ENCODE data around the gene CLCA1.

- no peak for TF ChIP-seq CTCF (IDR thresholded peaks at IDR 0.05)
- TF ChIP-seq POLR2A (IDR thresholded peaks at IDR 0.05), result no peak
Measured at GRCh38 chr1:86466109-86466844, 2.5 kb upstream of the CLCA1 start.

All from esophagus squamous epithelium (tissue), 4 donors.